Measurements from ENCODE around the gene TAS1R3. TPM values are rescaled to one million over a fixed set of nuclear protein-coding genes. Genes with fewer than 3 reads are reported as not detected.

Gene TAS1R3
- total and polyA plus RNA-seq, 12 donors = 0.05 to 0.86 (median 0.56) TPM

DNA sequence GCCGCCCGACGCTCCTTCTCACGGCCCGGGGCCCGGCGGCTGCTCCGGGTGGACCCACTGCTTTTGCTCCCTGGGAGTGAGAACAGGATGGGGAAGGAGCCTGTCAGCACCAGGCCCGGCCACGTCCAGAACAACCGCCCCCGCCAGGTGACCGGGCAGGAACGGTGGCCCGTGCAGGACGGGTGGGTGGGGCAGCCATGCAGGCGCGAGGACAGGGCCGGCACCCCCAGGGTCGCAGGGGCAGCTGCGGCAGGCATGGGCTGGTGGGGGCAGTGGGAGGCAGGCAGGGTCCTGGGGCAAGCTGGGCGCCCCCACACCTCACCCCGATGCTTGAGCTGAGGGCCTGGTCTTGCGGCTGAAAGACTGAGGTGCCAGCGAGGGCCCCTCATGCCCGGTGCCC lies 5.4 kb downstream of the TAS1R3 start:
- intact Hi-C loops (cut with DNase I) = no loop called here
- Histone ChIP-seq H3K4me3 (no peak overlapping the region), H3K27ac (no peak overlapping the region), H3K9me3 (replicated peaks in 1 of 3) (no peaks in the 10 kb centered on the region), H3K36me3 (replicated peaks in 1 of 2) (peaks cover 0 to 25% of the 10 kb centered on the region in 2 donors), H3K27me3 (no peaks in the 10 kb centered on the region), H3K4me1 (replicated peaks in 1 of 2) (peaks cover 0 to 1% of the 10 kb centered on the region in 2 donors)
- no peak for DNase-seq
- WGBS, 4 donors = 92 to 98% (median 93%) methylated on average over 6 to 26 of the region's 26 CpGs; no CpG with 5 or more reads in 1 of the 4 donors
- TF ChIP-seq, protein P1, sequence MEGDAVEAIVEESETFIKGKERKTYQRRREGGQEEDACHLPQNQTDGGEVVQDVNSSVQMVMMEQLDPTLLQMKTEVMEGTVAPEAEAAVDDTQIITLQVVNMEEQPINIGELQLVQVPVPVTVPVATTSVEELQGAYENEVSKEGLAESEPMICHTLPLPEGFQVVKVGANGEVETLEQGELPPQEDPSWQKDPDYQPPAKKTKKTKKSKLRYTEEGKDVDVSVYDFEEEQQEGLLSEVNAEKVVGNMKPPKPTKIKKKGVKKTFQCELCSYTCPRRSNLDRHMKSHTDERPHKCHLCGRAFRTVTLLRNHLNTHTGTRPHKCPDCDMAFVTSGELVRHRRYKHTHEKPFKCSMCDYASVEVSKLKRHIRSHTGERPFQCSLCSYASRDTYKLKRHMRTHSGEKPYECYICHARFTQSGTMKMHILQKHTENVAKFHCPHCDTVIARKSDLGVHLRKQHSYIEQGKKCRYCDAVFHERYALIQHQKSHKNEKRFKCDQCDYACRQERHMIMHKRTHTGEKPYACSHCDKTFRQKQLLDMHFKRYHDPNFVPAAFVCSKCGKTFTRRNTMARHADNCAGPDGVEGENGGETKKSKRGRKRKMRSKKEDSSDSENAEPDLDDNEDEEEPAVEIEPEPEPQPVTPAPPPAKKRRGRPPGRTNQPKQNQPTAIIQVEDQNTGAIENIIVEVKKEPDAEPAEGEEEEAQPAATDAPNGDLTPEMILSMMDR (IDR thresholded peaks at IDR 0.05) = no peak
- TF ChIP-seq POLR2A (IDR thresholded peaks at IDR 0.05) = no peak

DNA sequence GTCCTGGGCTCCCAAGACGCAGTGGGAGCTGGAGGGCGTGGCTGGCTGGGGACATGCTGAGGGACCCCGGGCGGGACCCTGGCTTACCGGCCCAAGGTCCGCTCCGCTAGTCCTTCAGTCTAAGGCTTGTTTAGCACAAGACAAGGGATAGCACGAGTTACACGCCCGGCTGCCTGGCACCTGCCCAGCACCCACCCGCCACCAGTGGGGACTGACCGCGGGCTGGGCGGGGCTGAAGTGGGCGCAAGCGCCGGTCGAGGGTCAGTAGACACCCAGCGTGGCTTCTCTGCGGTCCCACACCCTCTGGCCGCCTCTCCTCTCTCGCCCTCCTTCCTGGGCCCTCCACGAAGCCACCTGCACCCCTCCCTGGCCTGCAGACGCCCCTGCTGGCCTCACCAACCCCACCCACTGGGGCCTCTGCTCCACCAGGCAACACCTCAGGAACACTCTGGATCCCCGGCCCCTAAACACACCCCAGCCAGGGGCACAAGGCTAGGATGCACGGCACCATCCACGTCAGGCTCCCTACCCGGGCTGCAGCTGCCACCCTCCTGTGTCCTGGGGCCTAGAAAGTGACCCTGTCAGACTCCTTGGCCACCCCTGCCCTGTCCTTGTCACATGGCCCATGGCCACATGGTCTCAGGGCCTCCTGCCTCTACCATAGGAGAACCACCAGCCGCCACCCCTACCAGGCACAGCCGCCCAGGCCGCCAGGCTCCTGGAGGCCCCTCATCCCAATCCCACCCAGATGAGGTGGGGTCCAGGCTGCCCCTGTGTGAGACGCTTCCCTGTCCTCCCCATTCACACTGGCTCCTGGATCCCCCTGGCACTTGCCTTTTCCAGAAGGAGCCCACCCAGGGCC lies 6.1 kb downstream of the TAS1R3 start:
- no peak overlapping the region for H3K4me3 ChIP-seq
- H3K9me3 ChIP-seq (replicated peaks in 1 of 3) = no peaks in the 10 kb centered on the region
- H3K27me3 ChIP-seq = no peaks in the 10 kb centered on the region
- WGBS, 4 donors = 93 to 97% (median 95%) methylated on average over 14 to 32 of the region's 32 CpGs
- H3K4me1 ChIP-seq (replicated peaks in 1 of 2) = no peaks in the 10 kb centered on the region
- no peak for DNase-seq
- H3K27ac ChIP-seq = no peak overlapping the region
- intact Hi-C loops (cut with DNase I) = no loop called here
- H3K36me3 ChIP-seq (replicated peaks in 1 of 2) = peaks cover 0 to 25% of the 10 kb centered on the region in 2 donors
- no peak for TF ChIP-seq POLR2A (IDR thresholded peaks at IDR 0.05)
- TF ChIP-seq, protein P1 (IDR thresholded peaks at IDR 0.05) = no peak

DNA sequence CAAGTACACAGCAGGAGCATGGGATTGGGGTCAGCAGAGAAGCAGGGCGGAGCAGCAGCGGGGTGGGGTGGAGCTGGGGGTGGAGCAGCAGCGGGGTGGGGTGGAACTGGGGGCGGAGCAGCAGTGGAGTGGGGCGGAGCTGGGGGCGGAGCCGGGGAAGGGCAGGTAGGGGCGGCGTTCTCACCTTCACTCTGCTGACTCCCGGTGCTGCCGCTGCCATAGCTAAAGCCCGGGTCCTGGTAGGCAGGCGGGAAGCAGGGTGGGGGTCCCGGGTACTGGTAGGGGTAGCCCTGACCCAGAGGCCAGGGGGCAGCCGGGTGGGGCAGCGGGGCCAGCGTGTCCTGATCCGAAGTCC lies 6.7 kb downstream of the TAS1R3 start:
- no peaks in the 10 kb centered on the region for H3K4me1 ChIP-seq (replicated peaks in 1 of 2)
- no peaks in the 10 kb centered on the region for H3K9me3 ChIP-seq (replicated peaks in 1 of 3)
- H3K27me3 ChIP-seq = no peaks in the 10 kb centered on the region
- DNase-seq = no peak
- TF ChIP-seq, protein P1 (IDR thresholded peaks at IDR 0.05) = no peak
- TF ChIP-seq POLR2A (IDR thresholded peaks at IDR 0.05) = no peak
- H3K36me3 ChIP-seq (replicated peaks in 1 of 2) = peaks cover 0 to 25% of the 10 kb centered on the region in 2 donors
- no peak overlapping the region for H3K4me3 ChIP-seq
- intact Hi-C loops (cut with DNase I) = no loop called here
- 77 to 85% (median 80%) methylated on average over 3 to 18 of the region's 18 CpGs for WGBS, 4 donors
- H3K27ac ChIP-seq = no peak overlapping the region

DNA sequence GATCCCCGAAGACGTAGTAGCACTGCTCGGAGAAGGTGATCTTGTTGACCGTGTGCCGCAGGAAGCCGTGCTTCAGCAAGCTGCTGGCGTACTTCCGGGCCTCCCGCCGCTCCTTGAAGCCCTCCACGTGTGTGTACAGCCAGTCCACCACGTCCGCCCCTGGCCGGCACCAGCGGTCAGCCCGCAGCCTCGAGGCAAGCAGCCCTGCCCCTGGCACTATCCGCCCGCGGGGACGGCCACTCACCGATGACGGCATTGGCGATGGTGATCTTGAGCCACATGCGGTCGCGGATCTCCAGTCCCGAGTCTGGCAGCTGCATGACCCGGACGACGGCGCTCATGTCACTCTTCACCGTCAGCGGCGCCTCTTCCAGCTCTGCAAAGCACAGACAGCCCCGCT lies 7.2 kb downstream of the TAS1R3 start:
- Histone ChIP-seq H3K27ac (no peak overlapping the region), H3K4me1 (replicated peaks in 1 of 2) (no peaks in the 10 kb centered on the region), H3K27me3 (no peaks in the 10 kb centered on the region), H3K36me3 (replicated peaks in 1 of 2) (peaks cover 0 to 25% of the 10 kb centered on the region in 2 donors), H3K4me3 (no peak overlapping the region), H3K9me3 (replicated peaks in 1 of 3) (no peaks in the 10 kb centered on the region)
- no peak for DNase-seq
- WGBS, 4 donors = 91 to 96% (median 95%) methylated on average over 17 to 36 of the region's 36 CpGs
- TF ChIP-seq POLR2A (IDR thresholded peaks at IDR 0.05) = no peak
- TF ChIP-seq, protein P1 (IDR thresholded peaks at IDR 0.05) = no peak
- intact Hi-C loops (cut with DNase I) = no loop called here

Data from adrenal gland (tissue), 12 donors.